ENCODE results near the gene B4GAT1.
"Not testable (repeated sequence)": the region's sequence is repeated elsewhere in the genome, so short reads cannot be mapped to it uniquely, and the experiment has no call there.

B4GAT1 gene

DNA sequence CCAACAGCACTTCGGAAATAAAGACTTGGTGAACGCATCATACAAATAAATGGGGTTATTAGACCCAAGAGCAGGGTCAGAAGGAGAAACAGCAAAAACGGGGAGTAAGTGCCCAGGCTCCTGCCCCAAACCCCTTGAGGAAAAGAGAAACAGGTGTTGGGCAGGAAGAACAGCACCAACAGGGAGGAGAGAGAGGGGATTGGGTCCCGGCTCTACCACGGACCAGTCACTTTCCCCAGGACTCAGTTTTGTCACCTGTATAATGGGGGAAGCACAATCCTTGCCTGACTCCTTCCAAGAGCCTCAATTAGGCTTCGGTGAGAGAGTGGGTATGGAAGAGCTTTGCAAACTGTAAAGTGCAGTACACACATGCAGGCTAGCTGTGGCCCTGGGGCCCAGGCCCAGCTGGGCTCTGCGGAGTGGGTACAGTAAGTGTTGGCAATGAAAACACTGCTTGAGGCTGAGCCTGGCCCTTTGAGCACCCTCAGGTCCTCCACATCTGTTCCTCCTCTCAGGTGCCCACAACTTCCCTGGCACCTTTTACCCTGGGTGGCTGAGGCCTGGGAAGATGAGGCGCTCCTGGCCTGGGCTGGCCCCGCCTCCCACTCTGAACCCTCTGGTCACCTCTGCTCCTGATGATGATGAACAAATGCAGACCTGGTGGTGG lies 15.2 kb upstream of the B4GAT1 start:
- DNase-seq = no peak

DNA sequence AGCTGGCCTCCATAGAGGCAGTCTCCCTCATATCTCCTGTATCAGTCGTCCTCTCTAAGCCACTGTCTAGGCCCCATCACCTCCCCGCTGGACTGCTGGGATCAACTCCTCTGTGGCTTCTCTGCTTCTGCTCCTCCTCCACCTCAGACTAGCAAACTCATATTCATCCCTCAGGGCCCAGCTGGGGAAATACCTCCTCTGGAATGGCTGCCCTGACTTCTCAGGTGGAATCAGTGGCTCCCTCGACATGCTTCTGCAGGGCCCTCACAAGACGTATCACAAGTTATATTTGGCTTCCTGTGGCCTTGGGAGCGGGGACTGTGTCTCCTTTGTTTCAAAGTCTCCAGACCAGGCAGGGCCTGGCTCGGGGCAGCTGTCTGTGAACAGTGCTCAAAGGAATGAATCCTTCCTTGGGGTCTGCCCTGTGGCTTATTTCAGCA lies 14.1 kb upstream of the B4GAT1 start:
- no peak for DNase-seq

DNA sequence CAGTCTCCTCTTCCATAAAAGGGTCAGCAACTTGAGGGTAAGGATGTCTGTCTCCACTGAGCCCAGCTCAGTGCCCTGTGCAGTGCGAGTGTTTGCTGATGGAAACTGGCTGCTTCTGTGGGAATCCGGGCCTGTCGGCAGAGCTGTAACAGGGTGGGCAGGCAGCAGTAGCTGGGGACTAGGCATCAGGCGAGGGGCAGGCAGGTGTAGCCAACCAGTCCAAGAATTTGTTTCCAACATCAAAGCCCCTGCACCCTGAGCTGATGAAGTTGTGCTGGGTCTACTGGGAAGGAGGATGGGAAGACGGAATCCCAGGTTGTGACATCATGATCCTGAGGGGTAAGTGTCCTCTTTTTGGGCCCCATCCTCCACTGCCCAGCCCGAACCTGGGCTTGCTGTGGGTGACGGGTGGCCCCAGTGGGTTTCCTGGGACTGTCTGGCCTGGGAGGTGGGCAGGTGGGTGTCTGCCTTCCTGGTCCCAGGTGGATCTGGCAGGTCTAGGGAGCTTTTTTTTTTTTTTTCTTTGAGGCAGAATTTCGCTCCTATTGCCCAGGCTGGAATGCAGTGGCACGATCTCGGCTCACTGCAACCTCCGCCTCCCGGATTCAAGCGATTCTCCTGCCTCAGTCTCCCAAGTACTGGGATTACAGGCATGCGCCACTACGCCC lies 13.1 kb upstream of the B4GAT1 start:
- no peak for DNase-seq

DNA sequence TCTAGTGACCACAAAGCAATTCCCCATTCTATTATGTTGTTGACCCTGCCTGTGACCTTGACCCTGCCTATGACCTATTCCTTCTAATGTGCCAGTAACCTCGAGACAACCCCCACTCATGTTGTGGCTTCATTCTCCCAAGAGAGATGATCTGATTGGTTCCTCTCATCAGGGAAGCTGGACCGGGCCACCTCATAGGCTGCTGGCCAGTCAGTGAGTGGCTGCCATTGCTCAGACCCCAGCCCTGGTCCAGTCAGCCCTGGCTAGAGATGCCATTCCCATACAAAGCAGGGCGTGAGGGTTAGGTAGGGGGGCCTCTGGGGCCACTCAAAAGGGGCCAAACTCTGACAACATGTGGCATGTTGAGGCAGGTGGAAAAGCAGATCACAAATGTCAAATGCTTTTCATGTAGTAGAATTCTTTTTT lies 12.2 kb upstream of the B4GAT1 start:
- no peak for DNase-seq

DNA sequence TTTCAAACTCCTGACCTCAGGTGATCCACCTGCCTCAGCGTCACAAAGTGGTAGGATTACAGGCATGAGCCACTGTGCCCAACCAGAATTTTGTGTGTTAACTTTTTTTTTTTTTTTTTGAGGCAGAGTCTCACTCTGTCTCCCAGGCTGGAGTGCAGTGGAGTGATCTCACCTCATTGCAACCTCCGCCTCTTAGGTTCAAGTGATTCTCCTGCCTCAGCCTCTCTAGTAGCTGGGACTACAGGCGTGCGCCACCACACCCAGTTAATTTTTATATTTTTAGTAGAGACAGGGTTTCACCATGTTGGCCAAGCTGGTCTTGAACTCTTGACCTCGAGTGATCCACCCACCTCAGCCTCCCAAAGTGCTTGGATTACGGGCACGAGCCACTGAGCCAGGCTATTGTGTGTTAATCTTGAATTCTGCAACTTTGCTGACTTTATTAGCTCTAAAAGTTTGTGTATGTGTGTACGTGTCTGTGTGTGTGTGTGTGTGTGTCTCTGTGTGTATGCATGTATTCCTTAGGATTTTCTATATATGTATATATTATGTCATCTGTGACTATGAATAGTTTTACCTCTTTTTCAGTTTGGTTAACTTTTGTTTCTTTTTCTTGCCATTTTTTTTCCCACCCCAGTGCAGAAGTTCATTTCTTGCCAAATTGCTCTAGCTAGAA lies 3.3 kb upstream of the B4GAT1 start:
- DNase-seq = not testable (repeated sequence)

DNA sequence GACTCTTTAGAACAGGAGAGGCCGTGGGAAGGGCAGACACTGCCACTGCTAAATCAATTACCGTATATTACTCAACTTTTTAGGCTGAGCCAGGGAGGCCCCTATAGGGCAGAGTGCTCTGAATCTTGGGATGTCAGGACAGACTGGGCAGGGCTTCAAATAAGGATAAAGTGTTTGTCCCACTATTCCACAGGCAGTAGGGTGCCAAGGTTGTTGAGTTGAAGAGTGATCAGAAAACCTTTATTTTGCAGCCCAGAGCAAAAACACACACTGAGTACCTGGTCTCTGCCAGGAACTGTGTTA lies 1.6 kb upstream of the B4GAT1 start:
- no peak for DNase-seq

DNA sequence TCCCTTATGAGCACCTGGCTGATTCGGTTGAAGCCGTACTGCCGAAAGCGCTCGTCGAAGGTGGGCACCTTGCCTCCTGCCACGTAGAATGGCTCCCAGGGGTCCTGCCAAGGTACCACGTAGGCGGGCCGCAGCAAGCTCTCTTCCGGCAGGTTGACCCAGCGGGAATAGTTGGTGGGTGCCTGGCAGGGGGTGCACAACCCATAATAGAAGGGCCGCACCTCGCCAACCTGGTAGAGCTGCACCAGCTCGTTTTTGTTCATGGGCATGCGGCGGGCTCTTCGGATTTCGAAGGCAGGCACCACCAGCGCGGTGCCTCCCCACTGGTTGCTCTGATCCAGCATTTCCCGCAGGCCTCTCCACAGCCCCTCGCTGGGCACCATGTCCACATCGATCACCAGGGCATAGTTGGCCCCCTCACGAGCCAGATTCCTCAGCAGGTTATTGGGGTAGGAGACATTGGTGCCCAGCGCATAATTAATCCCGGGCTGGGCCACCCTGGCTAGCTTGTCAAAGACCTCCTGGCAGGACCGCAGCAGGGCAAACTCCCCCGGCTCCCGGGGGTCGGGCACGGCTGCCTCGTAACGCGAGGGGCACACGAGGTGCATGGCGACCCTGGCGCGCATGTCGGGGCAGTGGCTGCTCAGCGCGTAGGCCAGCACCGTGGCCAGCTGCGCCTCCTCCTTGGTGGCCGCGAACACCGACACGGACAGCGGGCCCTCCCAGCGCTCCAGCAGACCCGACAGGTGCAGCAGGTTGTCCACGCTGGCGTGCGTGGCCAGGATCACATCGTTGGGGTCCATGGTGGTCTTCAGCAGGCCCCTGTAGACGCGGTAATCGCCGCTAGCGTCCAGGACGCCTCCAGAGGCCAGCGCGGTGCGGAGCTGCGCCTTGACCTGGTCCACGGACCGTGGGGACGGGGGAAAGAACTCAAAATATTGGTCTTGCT lies 679 bp downstream of the B4GAT1 start:
- DNase-seq = no peak

DNA sequence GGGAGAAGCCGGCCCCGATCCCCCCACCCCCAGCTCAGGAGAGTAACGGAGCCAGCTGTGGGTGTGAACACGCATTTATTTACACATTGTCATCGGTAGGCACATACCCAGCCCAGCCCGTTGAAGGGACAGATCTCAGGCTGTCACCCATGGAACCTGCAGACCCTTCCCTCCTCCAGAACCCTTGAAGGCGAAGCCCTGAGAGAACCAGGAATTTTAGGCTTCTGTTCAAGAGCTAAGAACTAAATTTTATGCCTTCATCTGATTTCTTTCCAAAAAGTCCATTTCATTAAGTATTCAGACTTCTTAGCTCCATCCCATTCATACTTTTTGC lies 2.1 kb downstream of the B4GAT1 start:
- DNase-seq = no peak

DNA sequence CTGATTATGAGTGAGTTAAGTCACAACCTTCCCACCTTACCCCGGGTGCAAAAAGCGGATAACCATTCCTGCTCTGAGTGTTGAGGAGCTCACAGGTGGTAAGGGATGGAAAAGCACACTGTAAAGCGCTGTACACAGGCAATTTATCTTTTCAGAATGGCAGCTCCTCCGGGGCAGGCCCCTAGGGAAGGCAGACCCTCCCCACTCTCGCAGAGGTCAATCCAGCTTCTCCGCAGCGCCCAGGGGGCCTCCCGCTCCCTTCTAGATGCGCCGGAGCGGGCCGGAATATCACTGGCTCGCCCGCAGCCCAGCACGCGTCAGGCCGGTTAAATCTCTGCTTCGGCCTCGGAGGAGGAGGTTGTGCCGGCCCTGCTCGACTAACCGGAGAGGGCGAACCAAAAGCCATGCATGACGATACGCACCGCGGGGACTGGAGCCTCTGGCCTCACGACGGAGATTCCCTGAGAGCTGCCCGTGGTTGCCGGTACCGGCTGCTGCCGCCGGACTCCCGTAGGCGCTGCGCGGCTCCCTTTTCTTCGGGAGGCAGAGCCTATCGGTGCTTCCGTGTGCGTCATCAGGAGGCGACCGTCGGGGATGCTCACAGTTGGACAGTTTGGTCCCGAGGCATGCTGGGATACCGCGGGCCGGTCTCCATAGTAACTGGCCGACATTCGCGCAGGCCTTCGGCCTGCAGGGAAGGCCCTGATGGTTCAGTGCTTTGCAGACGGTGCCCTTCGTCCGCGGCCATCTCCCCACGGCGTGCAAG lies 2.7 kb downstream of the B4GAT1 start, which contains the start of gene BRMS1:
BRMS1 (minus strand) TSS at position 555 of the 766 bp plus-strand sequence. CDS start 2,870 bp downstream, outside the sequence.
- DNase-seq = peak; percentile 77

DNA sequence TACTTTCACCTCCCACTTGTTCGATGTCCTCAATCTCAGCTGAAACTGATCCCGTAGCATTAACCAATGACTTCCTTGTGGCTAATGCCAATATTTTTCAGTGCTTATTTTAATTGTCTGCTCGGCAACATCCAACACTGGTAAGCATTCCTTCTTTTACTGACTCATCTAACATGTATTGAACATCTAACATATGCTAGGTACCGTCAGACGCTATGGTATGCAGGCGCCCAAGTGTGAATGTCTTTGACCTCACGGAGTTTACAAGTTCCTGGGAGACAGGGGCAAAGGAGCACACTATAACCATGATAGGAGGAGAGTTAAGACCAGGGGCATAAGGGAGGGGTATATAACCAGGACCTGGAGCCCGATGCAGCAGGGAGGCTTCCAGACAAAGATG lies 4.3 kb downstream of the B4GAT1 start:
- DNase-seq = no peak

DNA sequence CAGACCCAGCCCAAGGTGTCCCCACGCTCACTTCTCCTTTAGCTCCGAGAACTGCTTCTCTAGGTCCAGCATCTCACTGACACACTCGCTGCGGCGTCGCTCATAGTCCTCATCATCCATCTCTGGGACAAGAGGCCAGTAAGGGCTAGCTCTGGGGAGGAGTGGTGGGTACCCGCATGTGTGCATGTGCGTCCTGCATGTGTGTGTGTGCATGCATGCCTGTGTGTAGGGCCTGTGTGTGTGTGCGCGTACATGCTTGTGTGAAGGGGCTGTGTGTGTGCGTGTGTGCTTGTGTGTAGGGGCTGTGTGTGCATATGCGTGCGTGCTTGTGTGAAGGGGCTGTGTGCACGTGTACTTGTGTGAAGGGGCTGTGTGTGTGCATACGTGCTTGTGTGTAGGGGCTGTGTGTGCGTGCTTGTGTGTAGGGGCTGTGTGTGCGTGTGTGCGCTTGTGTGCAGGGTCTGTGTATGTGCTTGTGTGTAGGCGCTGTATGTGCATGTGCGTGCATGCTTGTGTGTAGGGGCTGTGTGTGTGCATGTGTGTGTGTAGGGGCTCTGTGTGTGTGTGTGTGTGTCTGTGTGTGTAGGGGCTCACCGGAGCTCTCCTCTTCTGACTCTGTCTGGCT lies 5.8 kb downstream of the B4GAT1 start:
- no peak for DNase-seq

DNA sequence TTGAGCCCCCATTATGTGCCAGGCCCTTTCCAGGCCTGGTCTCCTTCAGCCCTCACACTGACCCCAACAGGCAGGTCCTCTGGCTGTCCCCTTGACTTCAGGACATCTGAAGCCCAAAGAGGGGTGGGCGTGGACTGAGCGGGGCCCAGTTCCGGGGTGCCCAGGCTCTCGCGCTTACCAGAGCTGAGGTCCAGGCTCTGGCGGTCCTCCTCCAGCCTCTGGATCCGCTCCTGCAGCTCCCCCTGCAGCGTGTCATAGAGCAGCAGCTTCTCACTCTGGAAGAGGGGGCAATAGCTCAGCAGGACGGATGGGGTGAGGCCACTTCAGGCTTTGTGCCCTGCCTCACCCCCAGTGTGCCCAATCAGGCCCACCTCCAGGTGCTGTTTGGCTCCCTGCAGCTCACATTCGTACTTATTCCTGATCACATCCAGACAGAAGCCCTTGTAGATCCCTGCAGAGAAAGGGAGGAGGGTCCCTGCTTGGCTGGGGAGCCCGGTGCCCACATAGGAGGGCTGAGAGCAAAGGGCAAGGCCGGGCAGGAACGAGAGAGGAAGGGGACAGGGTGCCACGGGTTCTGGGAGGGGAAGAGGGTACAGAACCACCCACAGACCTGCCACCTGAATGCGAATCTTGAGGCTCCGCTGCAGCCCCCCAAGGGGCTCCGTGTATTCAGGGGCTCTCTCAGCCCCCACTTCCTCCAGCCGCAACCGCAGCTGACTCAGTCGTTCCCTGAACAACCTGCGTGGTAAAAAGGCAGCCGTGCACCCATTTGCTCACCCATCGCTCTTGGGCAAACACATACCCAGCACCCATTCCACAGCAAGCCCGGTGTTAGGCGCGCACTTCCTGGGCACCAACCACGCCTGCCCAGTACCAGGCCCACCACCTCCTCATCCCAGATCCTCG lies 6.6 kb downstream of the B4GAT1 start:
- no peak for DNase-seq

DNA sequence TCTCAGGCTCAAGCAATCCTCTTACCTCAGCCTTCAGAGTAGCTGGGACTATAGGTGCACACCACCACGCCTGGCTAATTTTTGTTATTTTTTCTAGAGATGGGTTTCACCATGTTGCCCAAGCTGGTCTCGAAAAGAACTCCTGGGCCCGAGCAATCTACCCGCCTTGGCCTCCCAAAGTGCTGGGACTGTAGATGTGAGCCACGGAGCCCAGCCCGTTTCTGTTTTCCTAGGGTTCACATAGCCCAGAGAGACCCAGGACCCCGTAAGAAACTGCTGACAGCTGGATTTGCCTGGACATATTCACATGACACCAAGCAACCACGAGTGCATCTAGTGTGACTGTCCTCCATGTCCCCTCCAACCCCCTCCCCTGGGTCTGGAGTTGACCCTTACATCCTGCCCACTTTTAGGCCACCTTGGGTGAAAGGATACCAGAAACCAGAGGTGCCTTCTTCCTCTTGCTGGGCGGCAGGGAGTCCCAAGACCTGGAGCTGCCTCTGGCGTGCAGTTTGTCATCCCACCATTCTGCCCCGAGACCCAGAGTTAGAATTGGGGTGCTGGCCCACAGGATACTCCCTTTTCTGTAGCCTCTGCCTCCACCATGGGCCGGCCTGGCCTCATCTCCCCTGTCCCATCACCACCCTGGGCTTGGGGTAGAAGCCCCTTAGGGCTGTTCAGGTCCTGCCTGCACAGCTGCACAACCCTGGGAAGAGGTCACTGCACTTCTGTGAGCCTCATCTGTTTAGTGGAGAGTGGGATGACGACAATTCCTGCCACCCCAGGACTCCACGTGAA lies 7.5 kb downstream of the B4GAT1 start:
- DNase-seq = no peak

DNA sequence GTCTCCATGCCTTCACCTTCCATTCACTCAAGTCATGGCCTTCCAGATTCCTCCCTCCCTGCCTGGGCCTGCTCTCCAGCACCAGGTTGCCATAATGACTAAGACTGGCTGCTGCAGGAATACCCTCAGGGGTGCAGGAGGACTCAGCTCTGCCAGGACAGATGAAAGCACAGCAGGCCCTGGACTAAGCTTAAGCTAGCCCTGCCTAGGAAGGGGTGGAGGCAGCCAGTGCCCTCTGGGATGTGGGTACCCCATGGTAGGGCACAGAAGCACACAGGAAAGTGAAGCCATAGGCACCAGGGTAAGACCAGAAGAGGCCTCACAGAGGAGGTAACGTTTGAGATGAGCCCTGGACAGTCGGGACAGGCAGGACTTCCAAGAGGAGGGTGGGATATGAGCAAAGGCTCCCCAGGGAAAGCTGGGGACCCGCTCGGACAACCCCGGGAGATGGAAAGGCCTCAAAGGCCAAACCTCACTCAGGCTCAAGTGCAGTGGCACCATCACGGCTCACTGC lies 8.2 kb downstream of the B4GAT1 start:
- DNase-seq = no peak

DNA sequence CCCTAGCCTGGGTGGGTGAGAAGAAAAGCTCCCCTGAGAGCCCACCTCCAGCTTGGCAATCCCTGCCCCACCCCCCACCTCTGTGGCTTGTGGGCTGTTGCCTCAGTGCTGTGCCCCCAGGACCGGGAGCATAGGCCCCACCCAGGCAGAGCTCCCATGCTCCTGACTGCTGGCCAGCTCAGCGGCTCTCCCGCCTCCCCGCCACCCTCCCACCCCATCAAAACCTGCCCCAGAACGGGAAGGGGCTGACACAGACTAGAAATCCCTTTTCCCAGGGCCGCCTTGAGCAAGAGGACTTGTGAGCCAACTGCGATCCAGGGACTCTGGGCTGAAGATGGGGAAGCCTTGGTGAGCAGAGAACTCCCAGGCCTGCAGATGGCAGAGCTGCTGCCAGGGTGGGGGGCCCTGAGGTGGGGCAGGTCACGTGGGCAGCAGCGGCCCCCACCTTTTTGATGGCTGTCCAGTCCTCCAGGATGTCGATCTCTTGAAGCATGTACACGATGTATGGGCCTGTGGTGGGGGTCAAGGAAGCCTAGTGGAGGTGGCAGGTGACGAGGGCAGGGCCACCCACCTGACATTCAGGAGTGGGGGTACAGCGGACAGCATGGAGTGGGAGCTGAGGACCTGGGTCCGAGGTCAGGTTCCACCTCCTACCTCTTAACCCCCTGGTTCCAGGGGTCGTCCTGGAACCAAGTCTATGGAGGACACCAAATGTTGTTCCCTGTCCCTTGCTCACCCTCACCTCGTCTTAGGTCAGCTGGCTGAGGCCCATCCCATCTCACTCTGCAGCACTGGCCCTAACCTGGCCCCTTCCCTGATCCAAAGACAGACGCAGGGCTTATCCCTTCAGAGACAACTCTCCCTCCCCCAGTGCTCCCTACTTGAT lies 8.9 kb downstream of the B4GAT1 start:
- no peak for DNase-seq

DNA sequence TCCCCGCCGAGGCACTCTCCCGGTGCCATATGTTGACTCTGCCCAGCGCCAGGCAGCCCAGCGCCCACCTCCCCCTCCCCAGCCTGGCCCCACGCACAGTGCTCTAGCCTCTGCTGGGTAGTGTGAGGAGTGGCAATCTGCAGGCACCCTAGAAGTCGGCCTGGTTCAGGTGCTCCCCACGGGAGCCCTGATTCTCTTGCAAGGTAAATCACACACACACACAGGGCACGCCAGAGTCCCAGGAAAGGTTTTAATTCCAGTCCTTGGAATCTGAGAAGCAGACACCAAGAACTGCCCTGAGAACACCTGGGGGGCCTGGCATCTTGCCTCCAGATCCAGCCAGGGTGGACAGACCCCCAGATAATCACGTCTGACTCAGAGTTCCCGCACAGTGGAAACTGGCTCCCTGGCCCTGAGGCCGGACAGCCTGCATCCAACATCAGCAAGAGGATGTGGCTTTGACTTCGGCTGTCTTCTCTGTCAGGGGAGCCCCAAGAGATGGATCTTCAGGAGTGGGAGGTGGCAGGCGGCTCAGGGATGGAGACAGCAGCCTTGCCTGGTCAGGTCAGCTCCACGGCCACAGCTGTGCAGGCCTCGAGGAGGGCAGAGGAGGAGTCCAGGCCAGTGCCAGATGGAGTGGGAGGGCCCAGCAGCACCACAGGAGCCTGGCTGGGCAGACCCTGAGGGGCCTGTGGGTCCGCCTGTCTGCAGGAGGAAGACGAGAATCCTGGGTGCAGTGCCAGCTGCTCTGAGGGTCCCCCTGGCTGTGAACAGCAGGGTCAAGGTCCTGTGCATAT lies 10.1 kb downstream of the B4GAT1 start:
- no peak for DNase-seq

DNA sequence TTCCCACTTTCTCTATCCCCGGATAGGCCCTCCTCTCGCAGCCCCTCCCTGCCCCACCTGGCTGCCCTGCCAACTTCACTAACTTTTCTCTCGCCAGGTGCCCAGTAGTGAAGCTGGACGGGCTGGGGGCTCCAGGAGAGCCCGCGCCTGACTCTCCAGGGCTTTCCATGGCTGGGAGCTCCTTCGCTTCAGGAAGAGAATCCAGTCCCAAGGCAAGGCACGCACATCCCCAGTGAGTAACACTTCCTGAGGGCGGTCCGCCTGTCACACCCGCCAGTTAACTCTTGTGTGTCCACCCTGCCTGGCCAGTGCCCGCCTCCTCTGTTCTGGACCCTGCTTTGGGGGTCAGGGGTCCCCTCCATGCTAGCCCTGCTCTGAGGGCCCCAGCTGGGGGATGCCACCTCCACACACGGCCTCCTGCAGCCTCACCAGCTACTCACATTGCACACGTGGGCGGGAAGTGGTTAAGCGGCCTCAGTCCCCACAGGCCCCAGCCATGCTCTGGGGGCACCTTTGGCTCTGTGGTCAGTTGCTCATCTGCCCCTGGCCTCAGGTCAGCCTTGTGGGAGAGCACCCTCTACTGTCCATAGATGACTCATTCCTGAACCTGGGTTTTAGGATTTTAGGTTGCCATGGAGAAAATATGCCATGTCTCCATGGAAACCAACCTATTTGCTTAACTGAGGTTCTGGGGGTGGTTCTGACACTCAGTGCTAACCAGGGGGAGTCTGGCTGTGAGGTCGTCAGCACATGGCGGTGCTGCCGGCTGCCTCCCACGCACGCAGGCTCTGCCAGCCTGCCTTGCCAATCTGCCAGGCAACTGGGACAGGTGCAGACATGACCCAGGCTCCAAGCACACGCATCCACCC lies 11.0 kb downstream of the B4GAT1 start, which contains the start of gene RIN1:
RIN1 (minus strand) TSS at position 201 of the 869 bp plus-strand sequence; CDS start at position 169, 32 bp downstream.
- peak; percentile 47 for DNase-seq
